A673 (cell line): ENCODE results near the gene BTBD6.

Experiments used
- EZH2 ChIP-seq: fragments of 200-600 bp; sonication (generic); IDR thresholded peaks from 2 replicates; pipeline ENCODE4 v1.6.1; 2017; ENCODE audit warnings: borderline replicate concordance, low read depth, mild to moderate bottlenecking, mixed read lengths, antibody characterized with exemption, low read length; ENCODE audit not compliant: poor library complexity, severe bottlenecking
- TF ChIP-seq, protein P1 (sequence below): fragments of 300-800, 200-600 bp; sonication (generic); conservative IDR thresholded peaks from 2 replicates; pipeline ENCODE4 v1.5.1; 2017; ENCODE audit warnings: low read depth, mild to moderate bottlenecking, antibody characterized with exemption, low read length, moderate library complexity, mixed read lengths

DNA sequence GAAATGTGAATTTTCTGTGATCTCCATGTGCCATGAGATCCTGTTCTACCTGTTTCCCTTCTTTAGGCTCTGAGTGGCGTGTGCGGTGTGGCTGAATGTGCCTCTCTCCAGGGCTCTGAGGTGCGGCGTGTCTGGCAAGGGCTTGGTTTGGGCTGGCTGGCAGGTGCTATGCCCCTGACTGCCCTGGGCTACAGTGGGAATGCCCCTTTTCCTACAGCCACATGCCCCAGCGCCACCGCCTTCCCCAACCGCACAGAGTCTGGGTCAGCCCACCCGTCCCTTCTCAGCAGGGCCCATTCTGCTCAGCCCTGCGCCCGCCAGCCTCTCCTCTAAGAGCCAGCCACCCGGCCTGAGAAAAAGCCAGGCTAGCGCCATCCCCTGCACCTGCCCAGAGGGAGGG lies 24.7 kb downstream of the BTBD6 start:
- TF ChIP-seq, protein P1, sequence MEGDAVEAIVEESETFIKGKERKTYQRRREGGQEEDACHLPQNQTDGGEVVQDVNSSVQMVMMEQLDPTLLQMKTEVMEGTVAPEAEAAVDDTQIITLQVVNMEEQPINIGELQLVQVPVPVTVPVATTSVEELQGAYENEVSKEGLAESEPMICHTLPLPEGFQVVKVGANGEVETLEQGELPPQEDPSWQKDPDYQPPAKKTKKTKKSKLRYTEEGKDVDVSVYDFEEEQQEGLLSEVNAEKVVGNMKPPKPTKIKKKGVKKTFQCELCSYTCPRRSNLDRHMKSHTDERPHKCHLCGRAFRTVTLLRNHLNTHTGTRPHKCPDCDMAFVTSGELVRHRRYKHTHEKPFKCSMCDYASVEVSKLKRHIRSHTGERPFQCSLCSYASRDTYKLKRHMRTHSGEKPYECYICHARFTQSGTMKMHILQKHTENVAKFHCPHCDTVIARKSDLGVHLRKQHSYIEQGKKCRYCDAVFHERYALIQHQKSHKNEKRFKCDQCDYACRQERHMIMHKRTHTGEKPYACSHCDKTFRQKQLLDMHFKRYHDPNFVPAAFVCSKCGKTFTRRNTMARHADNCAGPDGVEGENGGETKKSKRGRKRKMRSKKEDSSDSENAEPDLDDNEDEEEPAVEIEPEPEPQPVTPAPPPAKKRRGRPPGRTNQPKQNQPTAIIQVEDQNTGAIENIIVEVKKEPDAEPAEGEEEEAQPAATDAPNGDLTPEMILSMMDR = no peak
- TF ChIP-seq EZH2 = no peak
